GM21381 (cell line): ENCODE measurements around the gene KRTAP4-3.
"Not testable (repeated sequence)": the region's sequence is repeated elsewhere in the genome, so short reads cannot be mapped to it uniquely, and the experiment has no call there.

ENCODE experiments used
- ATAC-seq: cut with Tn5 transposase; IDR thresholded peaks from one replicate; pipeline ENCODE4 v1.9.1; 2021; ENCODE audit warnings: mild to moderate bottlenecking, moderate library complexity; ENCODE audit not compliant: unreplicated experiment

Gene KRTAP4-3

GRCh38 chr17:41119696-41120690, 48.0 kb downstream of the KRTAP4-3 start:
- ATAC-seq, result not testable (repeated sequence)

GRCh38 chr17:41118721-41119120, 49.3 kb downstream of the KRTAP4-3 start:
- no peak for ATAC-seq

DNA sequence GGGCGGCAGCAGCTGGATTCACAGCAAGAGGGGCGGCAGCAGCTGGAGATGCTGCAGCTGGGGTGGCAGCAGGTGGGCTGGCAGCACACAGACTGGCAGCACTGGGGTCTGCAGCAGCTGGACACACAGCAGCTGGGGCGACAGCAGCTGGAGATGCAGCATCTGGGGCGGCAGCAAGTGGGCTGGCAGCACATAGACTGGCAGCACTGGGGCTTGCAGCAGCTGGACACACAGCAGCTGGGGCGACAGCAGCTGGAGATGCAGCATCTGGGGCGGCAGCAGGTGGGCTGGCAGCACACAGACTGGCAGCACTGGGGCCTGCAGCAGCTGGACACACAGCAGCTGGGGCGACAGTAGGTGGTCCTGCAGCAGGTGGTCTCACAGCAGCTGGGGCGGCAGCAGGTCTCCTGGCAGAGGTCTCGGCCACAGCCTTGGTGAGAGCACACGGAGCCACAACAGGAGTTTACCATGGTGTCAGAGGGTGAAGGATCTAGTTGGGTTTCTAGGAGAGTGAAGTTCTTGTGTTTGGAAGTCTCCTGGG, 50.1 kb downstream of the KRTAP4-3 start, which contains the start of gene KRTAP4-11:
Gene KRTAP4-11, minus strand, starts transcription at position 528 of the 541 bp plus-strand sequence. Its CDS starts 58 bp downstream, at position 470.
- ATAC-seq, result not testable (repeated sequence)
